Glutamatergic neuron (in vitro differentiated cells): ENCODE data around the gene ITGA4. TPM values are rescaled to one million over a fixed set of nuclear protein-coding genes. Genes with fewer than 3 reads are reported as not detected.

ENCODE experiments used
- DNase-seq: peaks from one replicate; pipeline ENCODE4 v3.0.0; 2022
- H3K27ac Mint-ChIP-seq: one replicate; pipeline ENCODE4 v1.8.0; 2020; ENCODE audit warnings: mild to moderate bottlenecking, mixed read lengths, inconsistent platforms; ENCODE audit not compliant: unreplicated experiment
- H3K27me3 Mint-ChIP-seq: one replicate; pipeline ENCODE4 v1.8.0; 2020; ENCODE audit warnings: mild to moderate bottlenecking, moderate library complexity, mixed read lengths, inconsistent platforms; ENCODE audit not compliant: unreplicated experiment
- H3K36me3 Mint-ChIP-seq: one replicate; pipeline ENCODE4 v1.8.0; 2020; ENCODE audit warnings: mild to moderate bottlenecking, mixed read lengths, inconsistent platforms; ENCODE audit not compliant: unreplicated experiment
- H3K4me1 Mint-ChIP-seq: one replicate; pipeline ENCODE4 v1.8.0; 2020; ENCODE audit warnings: mild to moderate bottlenecking, low read depth, mixed read lengths, inconsistent platforms; ENCODE audit not compliant: unreplicated experiment
- H3K4me3 Mint-ChIP-seq: one replicate; pipeline ENCODE4 v1.8.0; 2020; ENCODE audit warnings: mild to moderate bottlenecking, mixed read lengths, inconsistent platforms; ENCODE audit not compliant: unreplicated experiment
- H3K9me3 Mint-ChIP-seq: one replicate; pipeline ENCODE4 v1.8.0; 2020; ENCODE audit warnings: mild to moderate bottlenecking, moderate library complexity, mixed read lengths, inconsistent platforms; ENCODE audit not compliant: unreplicated experiment
- total RNA-seq: library from RNA; stranded (reverse); fragmentation: NEBNext Ultra II Directional; extraction: Animal tissue kit (Norgen Biotek cat#: 25700); gene quantifications from one replicate; pipeline ENCODE4 v1.2.1, GENCODE V29; 2021; ENCODE audit not compliant: unreplicated experiment
- TF ChIP-seq, protein P1 (sequence below): fragments of 200-600 bp; sonication (generic); IDR thresholded peaks from one replicate; pipeline ENCODE4 v1.5.0; 2021; ENCODE audit not compliant: partially characterized antibody, unreplicated experiment

The ITGA4 gene
- total RNA-seq, 1 donor from 2014 or later, result 5.4 TPM

DNA sequence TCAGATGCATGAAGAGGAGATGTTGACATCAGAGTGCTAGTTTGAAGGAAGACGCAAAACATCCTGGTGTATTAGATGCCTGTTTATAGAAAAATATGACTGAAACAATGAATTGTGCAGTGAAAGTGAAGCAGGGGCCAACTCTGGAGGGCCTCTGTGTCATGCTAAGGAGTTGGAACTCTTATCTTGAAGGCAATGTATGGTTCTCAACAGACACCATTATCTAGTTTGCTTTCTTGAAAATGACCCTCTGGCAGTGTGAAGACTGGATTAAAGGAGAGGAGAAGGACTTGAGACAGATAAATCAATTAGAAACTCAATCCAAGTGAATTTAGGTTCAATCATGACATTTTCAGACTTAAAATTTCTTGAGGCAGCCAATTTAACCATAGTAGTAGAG, 63.1 kb downstream of the ITGA4 start:
- Mint-ChIP-seq H3K4me1 (no peaks in the 10 kb centered on the region), H3K27me3 (no peaks in the 10 kb centered on the region), H3K4me3 (no peak overlapping the region), H3K9me3 (no peaks in the 10 kb centered on the region), H3K36me3 (no peaks in the 10 kb centered on the region), H3K27ac (no peak overlapping the region)
- TF ChIP-seq, protein P1, sequence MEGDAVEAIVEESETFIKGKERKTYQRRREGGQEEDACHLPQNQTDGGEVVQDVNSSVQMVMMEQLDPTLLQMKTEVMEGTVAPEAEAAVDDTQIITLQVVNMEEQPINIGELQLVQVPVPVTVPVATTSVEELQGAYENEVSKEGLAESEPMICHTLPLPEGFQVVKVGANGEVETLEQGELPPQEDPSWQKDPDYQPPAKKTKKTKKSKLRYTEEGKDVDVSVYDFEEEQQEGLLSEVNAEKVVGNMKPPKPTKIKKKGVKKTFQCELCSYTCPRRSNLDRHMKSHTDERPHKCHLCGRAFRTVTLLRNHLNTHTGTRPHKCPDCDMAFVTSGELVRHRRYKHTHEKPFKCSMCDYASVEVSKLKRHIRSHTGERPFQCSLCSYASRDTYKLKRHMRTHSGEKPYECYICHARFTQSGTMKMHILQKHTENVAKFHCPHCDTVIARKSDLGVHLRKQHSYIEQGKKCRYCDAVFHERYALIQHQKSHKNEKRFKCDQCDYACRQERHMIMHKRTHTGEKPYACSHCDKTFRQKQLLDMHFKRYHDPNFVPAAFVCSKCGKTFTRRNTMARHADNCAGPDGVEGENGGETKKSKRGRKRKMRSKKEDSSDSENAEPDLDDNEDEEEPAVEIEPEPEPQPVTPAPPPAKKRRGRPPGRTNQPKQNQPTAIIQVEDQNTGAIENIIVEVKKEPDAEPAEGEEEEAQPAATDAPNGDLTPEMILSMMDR, result no peak
- DNase-seq, result no peak

DNA sequence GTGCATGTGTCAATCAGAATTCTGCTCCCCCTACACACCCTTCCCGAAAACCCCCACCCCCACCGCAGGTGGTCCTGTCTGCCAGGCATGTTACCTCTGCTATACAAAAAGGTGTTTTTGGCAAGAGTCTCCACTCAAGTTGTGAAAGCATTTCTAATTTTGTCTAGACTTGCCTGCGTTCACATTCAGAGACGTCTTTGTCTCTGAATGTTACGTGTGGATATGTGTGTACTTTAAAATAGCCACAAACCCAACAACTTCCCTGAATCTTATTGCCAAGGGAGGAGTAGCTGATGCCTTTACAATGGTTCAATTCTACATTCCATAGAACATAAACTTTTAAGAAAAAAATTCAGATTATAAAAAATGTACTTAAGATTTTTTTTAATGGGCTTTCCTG, 66.6 kb downstream of the ITGA4 start:
- H3K36me3 Mint-ChIP-seq, result no peaks in the 10 kb centered on the region
- H3K4me1 Mint-ChIP-seq, result no peaks in the 10 kb centered on the region
- no peak overlapping the region for H3K4me3 Mint-ChIP-seq
- H3K27me3 Mint-ChIP-seq, result no peaks in the 10 kb centered on the region
- no peak for DNase-seq
- no peaks in the 10 kb centered on the region for H3K9me3 Mint-ChIP-seq
- H3K27ac Mint-ChIP-seq, result no peak overlapping the region
- TF ChIP-seq, protein P1, result no peak

DNA sequence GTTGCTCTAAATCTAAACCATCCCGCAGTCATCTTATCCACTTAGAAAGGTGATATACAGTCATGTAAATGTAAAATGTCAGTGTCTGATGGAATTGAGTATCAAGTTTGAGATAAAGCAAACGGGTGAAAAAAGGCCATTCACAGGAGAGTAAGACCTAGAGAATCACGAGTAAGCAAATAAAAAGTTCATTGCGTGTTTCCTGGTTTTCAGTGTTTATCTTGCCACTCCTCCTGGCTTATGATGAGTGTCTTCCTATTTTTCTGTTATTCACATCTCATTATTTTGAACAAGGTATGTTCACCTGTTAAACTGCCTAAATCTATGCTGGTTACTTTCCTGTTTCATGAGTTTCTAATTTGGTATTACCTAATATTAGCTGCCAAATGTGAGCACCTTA, 68.8 kb downstream of the ITGA4 start:
- no peaks in the 10 kb centered on the region for H3K27me3 Mint-ChIP-seq
- no peak for DNase-seq
- no peaks in the 10 kb centered on the region for H3K4me1 Mint-ChIP-seq
- H3K4me3 Mint-ChIP-seq, result no peak overlapping the region
- H3K27ac Mint-ChIP-seq, result no peak overlapping the region
- TF ChIP-seq, protein P1, result no peak
- H3K36me3 Mint-ChIP-seq, result no peaks in the 10 kb centered on the region
- no peaks in the 10 kb centered on the region for H3K9me3 Mint-ChIP-seq

DNA sequence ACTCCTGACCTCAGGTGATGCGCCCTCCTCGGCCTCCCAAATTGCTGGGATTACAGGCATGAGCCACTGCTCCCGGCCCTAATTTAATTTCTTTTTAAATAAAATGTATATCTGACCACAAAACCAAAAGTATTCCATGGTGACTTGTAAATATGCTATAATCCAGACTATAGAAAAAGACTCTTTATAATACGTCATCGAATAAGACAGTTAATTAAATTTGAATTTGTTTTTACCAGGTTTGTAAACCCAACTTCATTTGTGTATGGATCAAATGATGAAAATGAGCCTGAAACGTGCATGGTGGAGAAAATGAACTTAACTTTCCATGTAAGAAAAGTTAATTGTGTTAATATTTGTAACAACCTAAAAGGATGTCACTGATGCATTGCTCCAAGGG, 69.9 kb downstream of the ITGA4 start:
- Mint-ChIP-seq H3K9me3 (no peaks in the 10 kb centered on the region), H3K4me3 (no peak overlapping the region), H3K27ac (no peak overlapping the region), H3K27me3 (no peaks in the 10 kb centered on the region), H3K4me1 (no peaks in the 10 kb centered on the region), H3K36me3 (no peaks in the 10 kb centered on the region)
- no peak for DNase-seq
- TF ChIP-seq, protein P1, result no peak

DNA sequence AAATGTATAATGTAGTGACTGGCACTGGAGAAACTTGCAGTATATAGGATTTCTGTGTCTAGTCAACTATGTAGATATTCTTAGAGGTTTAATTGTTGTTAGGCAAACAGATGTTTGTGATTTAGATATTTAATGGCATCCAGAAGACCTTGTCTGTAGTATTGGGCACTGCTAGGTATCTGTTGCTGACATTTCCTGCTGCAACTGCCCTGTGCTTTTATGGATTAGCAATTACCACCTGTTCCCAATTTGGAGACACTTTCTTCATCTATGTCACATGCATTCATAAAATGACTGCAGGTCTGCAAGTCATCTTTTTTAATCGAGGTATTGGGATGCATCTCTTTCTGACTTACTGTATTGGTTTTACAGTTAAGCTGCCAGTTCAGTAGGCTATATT, 71.3 kb downstream of the ITGA4 start:
- Mint-ChIP-seq H3K4me3 (no peak overlapping the region), H3K27me3 (no peaks in the 10 kb centered on the region), H3K9me3 (no peaks in the 10 kb centered on the region), H3K27ac (no peak overlapping the region), H3K36me3 (no peaks in the 10 kb centered on the region), H3K4me1 (no peaks in the 10 kb centered on the region)
- DNase-seq, result no peak
- TF ChIP-seq, protein P1, result no peak
